GM19023 (cell line): ENCODE data around the gene ARF5.
"Not testable (repeated sequence)": the region's sequence is repeated elsewhere in the genome, so short reads cannot be mapped to it uniquely, and the experiment has no call there.

Experiments
- ATAC-seq: cut with Tn5 transposase; IDR thresholded peaks from one replicate; pipeline ENCODE4 v1.9.1; 2021; ENCODE audit warnings: mild to moderate bottlenecking, moderate library complexity; ENCODE audit not compliant: unreplicated experiment

The ARF5 gene

GRCh38 chr7:127588019-127588696 lies at the start of gene ARF5:
ARF5 (plus strand) TSS chr7:127588411; CDS start chr7:127588499, 88 bp downstream.
- ATAC-seq, result peak; percentile 78

- ATAC-seq, result no peak
Measured at GRCh38 chr7:127539116-127539515, 49.1 kb upstream of the ARF5 start.

- not testable (repeated sequence) for ATAC-seq
Measured at GRCh38 chr7:127540461-127540860, 47.8 kb upstream of the ARF5 start.

- no peak for ATAC-seq
Measured at GRCh38 chr7:127541548-127541947, 46.7 kb upstream of the ARF5 start.

GRCh38 chr7:127546313-127546712 lies 41.9 kb upstream of the ARF5 start:
- no peak for ATAC-seq

- ATAC-seq, result no peak
Measured at GRCh38 chr7:127550247-127550646, 38.0 kb upstream of the ARF5 start.

GRCh38 chr7:127551941-127552340 lies 36.3 kb upstream of the ARF5 start:
- ATAC-seq, result no peak

- ATAC-seq, result no peak
Measured at GRCh38 chr7:127556404-127556803, 31.8 kb upstream of the ARF5 start.

GRCh38 chr7:127557803-127558202 lies 30.4 kb upstream of the ARF5 start:
- no peak for ATAC-seq

GRCh38 chr7:127566242-127566641 lies 22.0 kb upstream of the ARF5 start:
- ATAC-seq, result no peak

GRCh38 chr7:127568034-127568433 lies 20.2 kb upstream of the ARF5 start:
- ATAC-seq, result not testable (repeated sequence)

GRCh38 chr7:127571741-127572505 lies 16.3 kb upstream of the ARF5 start:
- no peak for ATAC-seq

GRCh38 chr7:127578036-127578684 lies 10.1 kb upstream of the ARF5 start:
- ATAC-seq, result no peak

- ATAC-seq, result no peak
Measured at GRCh38 chr7:127578711-127579275, 9.4 kb upstream of the ARF5 start.

- no peak for ATAC-seq
Measured at GRCh38 chr7:127580612-127581011, 7.6 kb upstream of the ARF5 start.

GRCh38 chr7:127581716-127582115 lies 6.5 kb upstream of the ARF5 start:
- no peak for ATAC-seq

GRCh38 chr7:127582361-127582760 lies 5.8 kb upstream of the ARF5 start:
- no peak for ATAC-seq

- ATAC-seq, result no peak
Measured at GRCh38 chr7:127584648-127585043, 3.6 kb upstream of the ARF5 start.

GRCh38 chr7:127585044-127585953 lies 2.9 kb upstream of the ARF5 start, which contains the start of gene GCC1:
GCC1 (minus strand) TSS chr7:127585596; CDS start chr7:127585182, 414 bp downstream.
- peak; percentile 73 for ATAC-seq

- ATAC-seq, result no peak
Measured at GRCh38 chr7:127586346-127586745, 1.9 kb upstream of the ARF5 start.
